SU-DHL-6 (cell line): ENCODE results near the gene TALDO1.
"Not testable (repeated sequence)": the region's sequence is repeated elsewhere in the genome, so short reads cannot be mapped to it uniquely, and the experiment has no call there.

Source experiments
- H2AFZ ChIP-seq: fragments of 200-600 bp; sonication (generic); 2 replicates; pipeline ENCODE4 v1.6.1; 2014; ENCODE audit warnings: low read depth, mild to moderate bottlenecking, moderate library complexity, mixed read lengths, antibody characterized with exemption, low read length; ENCODE audit not compliant: severe bottlenecking
- H3F3A ChIP-seq: fragments of 200-600 bp; shearing (Covaris generic); 2 replicates; pipeline ENCODE4 v1.6.0; 2016; ENCODE audit warnings: antibody characterized with exemption, mild to moderate bottlenecking; ENCODE audit not compliant: insufficient read depth
- H3K27ac ChIP-seq: fragments of 200-600 bp; sonication (generic); 2 replicates; pipeline ENCODE4 v1.5.1; 2016; ENCODE audit warnings: low read depth, mild to moderate bottlenecking, low read length, moderate library complexity, mixed read lengths
- H3K27me3 ChIP-seq: fragments of 200-600 bp; sonication (generic), shearing (Covaris generic); 2 replicates; pipeline ENCODE4 v1.6.0; 2014; ENCODE audit warnings: mild to moderate bottlenecking, low read length
- H3K36me3 ChIP-seq: fragments of 200-600 bp; sonication (generic); 2 replicates; pipeline ENCODE4 v1.6.1; 2014; ENCODE audit warnings: mild to moderate bottlenecking, low read length, mixed read lengths
- H3K4me2 ChIP-seq: fragments of 300-600, 200-600 bp; shearing (Covaris generic), sonication (generic); 2 replicates; pipeline ENCODE4 v1.6.0; 2014; ENCODE audit warnings: low read length, low read depth, mild to moderate bottlenecking; ENCODE audit not compliant: poor library complexity, severe bottlenecking
- H3K4me3 ChIP-seq: fragments of 200-600 bp; sonication (generic); 2 replicates; pipeline ENCODE4 v1.5.1; 2014; ENCODE audit warnings: antibody characterized with exemption, low read length, mild to moderate bottlenecking, mixed read lengths; ENCODE audit not compliant: insufficient read depth, poor library complexity, severe bottlenecking
- H3K79me2 ChIP-seq: fragments of 200-600 bp; sonication (generic); 2 replicates; pipeline ENCODE4 v1.6.1; 2014; ENCODE audit warnings: mild to moderate bottlenecking, low read length, moderate library complexity; ENCODE audit not compliant: insufficient read depth
- H3K9ac ChIP-seq: fragments of 200-600 bp; sonication (generic); 2 replicates; pipeline ENCODE4 v1.7.0; 2014; ENCODE audit warnings: mild to moderate bottlenecking, low read length
- H3K9me2 ChIP-seq: fragments of 200-600 bp; sonication (generic); replicated peaks from 2 replicates; pipeline ENCODE4 v1.6.1; 2014; ENCODE audit warnings: low read length; ENCODE audit not compliant: insufficient read depth
- H3K9me3 ChIP-seq: fragments of 200-600 bp; sonication (generic); 2 replicates; pipeline ENCODE4 v1.6.1; 2014; ENCODE audit warnings: low read length, mixed read lengths; ENCODE audit not compliant: insufficient read depth
- H4K20me1 ChIP-seq: fragments of 200-600 bp; sonication (generic); 2 replicates; pipeline ENCODE4 v1.6.1; 2014; ENCODE audit warnings: low read depth, mild to moderate bottlenecking, antibody characterized with exemption, low read length, moderate library complexity, mixed read lengths
- CTCF ChIP-seq: fragments of 200-600 bp; sonication (generic); IDR thresholded peaks from one replicate; pipeline ENCODE4 v1.5.1; 2017; ENCODE audit warnings: antibody characterized with exemption, mild to moderate bottlenecking, low read length, moderate library complexity; ENCODE audit not compliant: insufficient read depth, poor library complexity, severe bottlenecking
- EZH2phosphoT487 ChIP-seq: fragments of 200-600 bp; sonication (generic), shearing (Covaris generic); conservative IDR thresholded peaks from 2 replicates; pipeline ENCODE4 v1.6.1; 2018; ENCODE audit warnings: mild to moderate bottlenecking, antibody characterized with exemption, low read length, moderate library complexity, mixed read lengths

Gene TALDO1

DNA sequence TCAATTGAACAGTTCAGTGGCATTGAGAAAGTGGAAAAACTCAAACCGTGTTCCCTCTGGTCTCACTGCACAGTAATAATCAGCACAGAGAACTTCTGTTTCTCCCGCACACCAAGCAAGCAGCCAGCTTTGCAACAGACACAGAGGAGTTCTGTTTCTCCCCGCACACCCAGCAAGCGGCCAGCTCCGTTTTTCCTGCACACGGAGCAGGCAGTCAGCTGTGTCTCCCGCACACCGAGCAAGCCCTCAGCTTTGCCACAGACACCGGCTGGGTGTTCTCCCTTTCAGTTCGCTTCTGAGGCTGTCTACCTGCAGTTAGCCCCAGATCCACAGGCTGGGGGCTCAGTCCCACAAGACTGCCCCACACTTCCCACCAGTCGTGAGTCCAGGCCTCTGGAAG is 9.9 kb upstream of the TALDO1 start:
- H3K9ac ChIP-seq = no peak overlapping the region
- no peak overlapping the region for H3K4me3 ChIP-seq
- H3K36me3 ChIP-seq = no peaks in the 10 kb centered on the region
- H3K9me2 ChIP-seq = no peaks in the 10 kb centered on the region
- TF ChIP-seq EZH2phosphoT487 = no peak
- no peak for TF ChIP-seq CTCF
- H3F3A ChIP-seq = no peaks in the 10 kb centered on the region
- H3K79me2 ChIP-seq = no peaks in the 10 kb centered on the region
- H3K4me2 ChIP-seq = no peak overlapping the region
- no peaks in the 10 kb centered on the region for H4K20me1 ChIP-seq
- H3K9me3 ChIP-seq = no peaks in the 10 kb centered on the region
- no peak overlapping the region for H2AFZ ChIP-seq
- H3K27me3 ChIP-seq = no peaks in the 10 kb centered on the region
- H3K27ac ChIP-seq = no peak overlapping the region

DNA sequence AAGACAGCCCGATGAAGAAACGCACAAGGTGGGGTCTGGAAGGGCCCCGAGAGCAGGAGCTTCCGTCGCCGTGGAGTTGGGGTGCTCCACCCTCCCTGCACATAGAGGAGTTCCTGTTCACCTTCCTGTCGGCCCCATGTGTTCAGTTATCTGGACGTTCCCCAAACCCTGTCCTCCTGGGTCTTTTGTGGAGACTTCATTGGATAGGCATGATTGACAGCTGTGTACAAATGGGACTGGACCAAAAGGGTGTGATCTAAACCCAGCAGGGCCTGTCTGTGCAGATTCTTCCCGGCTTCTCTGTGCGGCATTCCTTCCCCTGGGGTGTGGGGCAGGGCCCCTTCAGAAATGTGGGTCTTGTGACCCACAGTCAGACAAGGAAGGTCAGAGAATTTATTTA is 9.4 kb upstream of the TALDO1 start:
- H3K27ac ChIP-seq, H3K36me3 ChIP-seq, H3F3A ChIP-seq, H3K9me2 ChIP-seq, H2AFZ ChIP-seq, H3K9ac ChIP-seq, H3K4me2 ChIP-seq, H3K9me3 ChIP-seq, H3K79me2 ChIP-seq, H4K20me1 ChIP-seq, H3K27me3 ChIP-seq, H3K4me3 ChIP-seq: not testable (repeated sequence)

DNA sequence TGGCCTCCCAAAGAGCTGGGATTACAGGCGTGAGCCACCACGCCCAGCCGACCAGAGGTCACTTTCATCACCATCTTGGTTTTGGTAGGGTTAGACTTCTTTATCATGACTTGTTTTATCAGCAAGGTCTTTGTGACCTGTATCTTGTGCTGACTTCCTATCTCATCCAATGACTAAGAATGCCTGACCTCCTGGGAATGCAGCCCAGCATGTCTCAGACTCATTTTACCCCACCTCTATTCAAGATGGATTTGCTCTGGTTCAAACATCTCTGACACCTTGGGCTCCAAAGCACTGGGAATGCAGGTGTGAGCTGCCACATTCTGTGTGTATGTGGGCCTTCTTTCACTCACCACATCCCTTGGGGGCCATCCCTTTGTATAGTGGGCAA is 5.1 kb upstream of the TALDO1 start:
- Histone ChIP-seq H3K27ac (no peak overlapping the region), H3K27me3 (no peaks in the 10 kb centered on the region), H3K36me3 (no peaks in the 10 kb centered on the region), H3F3A (0 out of 2 replicates have a peak, but pooled peaks cover 6% of the 10 kb centered on the region), H4K20me1 (no peaks in the 10 kb centered on the region), H3K79me2 (no peaks in the 10 kb centered on the region), H2AFZ (no peak overlapping the region), H3K4me2 (no peak overlapping the region), H3K9me3 (no peaks in the 10 kb centered on the region), H3K9ac (no peak overlapping the region), H3K4me3 (no peak overlapping the region), H3K9me2 (no peaks in the 10 kb centered on the region)
- TF ChIP-seq CTCF (no peak), EZH2phosphoT487 (no peak)

DNA sequence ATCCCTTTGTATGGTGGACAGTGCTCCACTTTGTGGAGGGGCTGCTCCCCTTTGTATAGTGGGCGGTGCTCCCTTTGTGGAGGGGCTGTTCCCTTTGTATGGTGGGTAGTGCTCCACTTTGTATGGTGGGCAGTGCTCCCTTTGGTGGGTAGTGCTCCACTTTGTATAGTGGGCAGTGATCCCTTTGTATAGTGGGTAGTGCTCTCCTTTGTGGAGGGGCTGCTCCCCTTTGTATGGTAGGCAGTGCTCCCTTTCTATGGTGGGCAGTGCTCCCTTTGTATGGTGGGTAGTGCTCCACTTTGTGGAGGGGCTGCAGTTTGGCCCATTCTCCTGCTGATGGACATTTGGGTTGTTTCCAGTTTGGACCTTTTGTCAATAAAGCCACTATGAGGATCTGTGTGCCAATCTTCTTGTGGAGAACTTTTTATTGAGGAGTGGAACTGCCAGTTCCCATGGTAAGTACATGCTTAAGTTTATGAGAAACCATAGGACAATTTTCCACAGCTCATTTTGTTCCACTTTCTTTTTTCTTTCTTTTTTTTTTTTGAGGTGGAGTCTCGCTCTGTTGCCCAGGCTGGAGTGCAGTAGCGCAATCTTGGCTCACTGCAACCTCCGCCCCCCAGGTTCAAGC is 4.6 kb upstream of the TALDO1 start:
- H3K9me3 ChIP-seq = no peaks in the 10 kb centered on the region
- no peak overlapping the region for H3K4me2 ChIP-seq
- no peak overlapping the region for H3K4me3 ChIP-seq
- H3K79me2 ChIP-seq = peaks cover 4% of the 10 kb centered on the region
- H3K27me3 ChIP-seq = no peaks in the 10 kb centered on the region
- no peaks in the 10 kb centered on the region for H3K9me2 ChIP-seq
- no peaks in the 10 kb centered on the region for H4K20me1 ChIP-seq
- no peak overlapping the region for H3K9ac ChIP-seq
- no peak overlapping the region for H3K27ac ChIP-seq
- H3F3A ChIP-seq = 0 out of 2 replicates have a peak, but pooled peaks cover 6% of the 10 kb centered on the region
- H2AFZ ChIP-seq = no peak overlapping the region
- no peaks in the 10 kb centered on the region for H3K36me3 ChIP-seq
- TF ChIP-seq CTCF (no peak), EZH2phosphoT487 (no peak)
